HG03457 (cell line): ENCODE data around the gene DHX16.

ENCODE experiments used
- ATAC-seq: cut with Tn5 transposase; IDR thresholded peaks from one replicate; pipeline ENCODE4 v1.9.1; 2021; ENCODE audit warnings: moderate number of reproducible peaks; ENCODE audit not compliant: unreplicated experiment

The DHX16 gene

GRCh38 chr6:30641048-30641447, 31.8 kb downstream of the DHX16 start:
- ATAC-seq: no peak

GRCh38 chr6:30640481-30640880, 32.3 kb downstream of the DHX16 start:
- ATAC-seq: no peak

GRCh38 chr6:30635834-30636233, 37.0 kb downstream of the DHX16 start:
- ATAC-seq: no peak

- ATAC-seq: no peak
Measured at GRCh38 chr6:30626484-30627366, 46.1 kb downstream of the DHX16 start, which contains the start of gene ATAT1. ATAT1 (plus strand) TSS chr6:30626874.

- no peak for ATAC-seq
Measured at GRCh38 chr6:30625511-30625910, 47.3 kb downstream of the DHX16 start.

- ATAC-seq: no peak
Measured at GRCh38 chr6:30619561-30619960, 53.2 kb downstream of the DHX16 start.

- no peak for ATAC-seq
Measured at GRCh38 chr6:30618270-30618797, 54.5 kb downstream of the DHX16 start.

GRCh38 chr6:30617565-30618269, 55.1 kb downstream of the DHX16 start, which contains the start of gene MRPS18B:
MRPS18B (plus strand) TSS chr6:30617840; CDS start chr6:30617866, 26 bp downstream.
- ATAC-seq: peak; percentile 53

- ATAC-seq: peak; percentile 53
Measured at GRCh38 chr6:30616811-30617564, 55.8 kb downstream of the DHX16 start, which contains the start of gene PPP1R10. PPP1R10 (minus strand) TSS chr6:30617243; CDS start chr6:30609944, 7,299 bp downstream.

- no peak for ATAC-seq
Measured at GRCh38 chr6:30615958-30616810, 56.6 kb downstream of the DHX16 start.

- ATAC-seq: no peak
Measured at GRCh38 chr6:30615219-30615957, 57.4 kb downstream of the DHX16 start.

GRCh38 chr6:30614843-30615218, 58.0 kb downstream of the DHX16 start:
- ATAC-seq: peak; percentile 34

GRCh38 chr6:30614044-30614842, 58.6 kb downstream of the DHX16 start:
- ATAC-seq: no peak

GRCh38 chr6:30613251-30614043, 59.4 kb downstream of the DHX16 start:
- no peak for ATAC-seq

GRCh38 chr6:30612687-30613248, 60.0 kb downstream of the DHX16 start:
- no peak for ATAC-seq

- no peak for ATAC-seq
Measured at GRCh38 chr6:30612213-30612612, 60.6 kb downstream of the DHX16 start.

GRCh38 chr6:30611856-30612194, 61.0 kb downstream of the DHX16 start:
- ATAC-seq: no peak
